Spleen (tissue), 11 donors: Measurements from ENCODE around the gene SIRPA. TPM values are rescaled to one million over a fixed set of nuclear protein-coding genes. Genes with fewer than 3 reads are reported as not detected.

Experiments used
- DNase-seq: peaks from one replicate; pipeline ENCODE4 v3.0.0-alpha.2; 2020
- H3K27ac ChIP-seq, 8 donors: fragments of 200-600 bp; sonication (generic) in 7 of 8; 1 replicate in 4 of 8; 2 replicates in 4 of 8; pipeline versions ENCODE4 v1.5.0 to v1.8.0; 2016 to 2021; ENCODE audit warnings: inconsistent platforms in 4 of 8, mild to moderate bottlenecking in 4 of 8, moderate library complexity in 1 of 8
- H3K27me3 ChIP-seq, 7 donors: fragments of 200-600 bp; sonication (generic) in 6 of 7; replicated peaks in 1 of 7; 1 replicate in 4 of 7; 2 replicates in 3 of 7; pipeline versions ENCODE4 v1.5.0 to v1.8.0; 2016 to 2021; ENCODE audit warnings: inconsistent platforms in 3 of 7, mild to moderate bottlenecking in 1 of 7
- H3K36me3 ChIP-seq, 6 donors: fragments of 200-600 bp; sonication (generic) in 5 of 6; 1 replicate in 4 of 6; 2 replicates in 2 of 6; pipeline versions ENCODE4 v1.5.0 to v1.8.0; 2016 to 2021; ENCODE audit warnings: inconsistent platforms in 2 of 6
- H3K4me1 ChIP-seq, 6 donors: fragments of 200-600 bp; sonication (generic) in 5 of 6; 1 replicate in 3 of 6; 2 replicates in 3 of 6; pipeline versions ENCODE4 v1.5.0 to v1.8.0; 2016 to 2021; ENCODE audit warnings: inconsistent platforms in 3 of 6
- H3K4me3 ChIP-seq, 8 donors: fragments of 200-600 bp; sonication (generic) in 7 of 8; 1 replicate in 4 of 8; 2 replicates in 4 of 8; pipeline versions ENCODE4 v1.5.0 to v1.8.0; 2016 to 2021; ENCODE audit warnings: inconsistent platforms in 4 of 8, mild to moderate bottlenecking in 4 of 8, moderate library complexity in 2 of 8
- H3K9me3 ChIP-seq, 8 donors: fragments of 200-600 bp; sonication (generic) in 7 of 8; 1 replicate in 4 of 8; 2 replicates in 4 of 8; pipeline versions ENCODE4 v1.5.0 to v1.8.0; 2016 to 2021; ENCODE audit warnings: inconsistent platforms in 4 of 8
- POLR2A ChIP-seq, 3 donors: fragments of 450-650 bp; IDR thresholded peaks; one replicate each; pipeline ENCODE4 v1.5.1; 2017; ENCODE audit warnings: antibody characterized with exemption in 3 of 3, mild to moderate bottlenecking in 1 of 3
- POLR2AphosphoS5 ChIP-seq, 3 donors: sonication (generic); formaldehyde crosslinking; IDR thresholded peaks; one replicate each; pipeline ENCODE4 v1.5.1; 2017; ENCODE audit warnings: antibody characterized with exemption in 3 of 3
- WGBS, 5 donors: extraction: QIAGEN DNeasy Blood & Tissue Kit in 3 of 5; methylation state at CpG; one replicate each; pipeline versions ENCODE4 v1.1.5 to v1.1.7; 2013 to 2018; 5-methylcytosine and 5-hydroxymethylcytosine counted together
- intact Hi-C: fragments of 100-400 bp; cut with DNase I; formaldehyde crosslinking; loops from one replicate; pipeline ENCODE4 v1.15.0; 2023; ENCODE audit warnings: low total_unique reads
- polyA plus RNA-seq, 3 donors: library from polyadenylated mRNA; stranded (reverse); fragments of 200-250 nt; gene quantifications; one replicate each; pipeline ENCODE4 v1.2.1, GENCODE V29; 2013
- total RNA-seq, 7 donors: library from RNA; depleted of rRNA in 3 of 7; stranded (reverse); fragments of >200 nt in 3 of 7; fragmentation: NEBNext Ultra II Directional in 4 of 7; extraction: Animal tissue kit (Norgen Biotek cat#: 25700) in 4 of 7; gene quantifications; one replicate each; pipeline versions ENCODE4 v1.1.0 to v1.2.1, GENCODE V29; 2016 to 2021
- TF ChIP-seq, protein P1 (sequence below), 11 experiments: fragments of 200-600 bp in 7 of 11; fragments of 450-650 bp in 4 of 11; sonication (generic) in 4 of 11; IDR thresholded peaks in 8 of 11; conservative IDR thresholded peaks in 3 of 11; 1 replicate in 7 of 11; 2 replicates in 4 of 11; pipeline versions ENCODE4 v1.4.0 to v1.8.0; 2016 to 2021; ENCODE audit warnings: antibody characterized with exemption in 11 of 11, inconsistent platforms in 4 of 11, mild to moderate bottlenecking in 1 of 11
- donor health status: healthy with polysubstance abuse.
- donor health status: DM: no; HTN: no; CAD: no; lungs with moderate emphysema.
- donor health status: DM: no; HTN: no; CAD: no.
- donor health status: Bipolar disorder and iron deficiency.
- donor health status: healthy.
- donor health status: DM: no; HTN: no; CAD: no.
- donor health status: DM: yes; HTN: yes; CAD: no.

The SIRPA gene
- total and polyA plus RNA-seq, 10 donors, result 9.8 to 104 (median 38.4) TPM

DNA sequence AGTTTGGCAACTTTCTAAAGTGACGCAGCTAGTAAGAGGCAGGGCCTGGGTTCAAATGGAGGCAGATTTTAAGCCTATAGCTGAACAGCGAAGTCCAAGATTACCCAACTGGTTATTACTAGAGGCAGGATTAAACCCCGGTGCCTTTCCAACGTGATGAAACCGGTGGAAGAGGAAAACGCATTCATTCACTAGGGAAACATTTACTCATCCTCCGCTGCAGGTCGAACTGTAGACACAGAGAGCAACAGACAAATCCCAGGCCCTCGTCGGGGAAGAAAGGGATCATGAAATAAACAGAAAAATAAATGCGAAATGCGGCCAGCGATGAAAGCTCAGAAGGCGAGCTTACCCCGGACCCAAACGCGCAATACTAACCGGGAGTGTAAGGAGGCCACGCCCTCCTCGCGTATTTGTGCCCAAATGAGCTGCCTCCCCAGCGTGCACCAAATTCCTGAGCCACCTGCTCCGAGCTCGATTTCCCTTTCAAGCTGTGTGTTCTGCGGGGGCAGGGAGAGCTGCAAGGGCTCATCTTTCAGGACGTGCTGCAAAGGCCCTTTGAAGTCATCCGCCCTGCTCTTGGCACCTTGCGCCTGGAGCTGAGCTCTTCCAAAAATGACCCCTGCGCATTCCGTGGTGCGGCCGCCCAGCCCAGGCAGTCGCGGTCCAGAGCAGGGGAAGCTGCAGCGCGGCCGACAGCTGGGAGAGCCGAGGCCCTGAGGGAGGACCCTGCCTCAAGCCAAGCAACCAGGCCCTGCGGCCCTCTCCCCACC lies 51.7 kb downstream of the SIRPA start:
- intact Hi-C loops, result no loop called here
- H3K4me3 ChIP-seq, result peak overlapping the region in 4 of 8 donors; percentile 3 to 53 (median 12)
- peak; percentile 84 for DNase-seq
- peaks cover 0 to 35% (median 4%) of the 10 kb centered on the region in 7 donors for H3K27me3 ChIP-seq
- WGBS, 5 donors, result 25 to 27% (median 26%) methylated on average over 30 to 39 of the region's 39 CpGs
- peak overlapping the region in 7 of 8 donors; percentile 16 to 92 (median 75) for H3K27ac ChIP-seq
- H3K36me3 ChIP-seq, result no peaks in the 10 kb centered on the region
- H3K4me1 ChIP-seq, result peaks cover 0 to 85% (median 48%) of the 10 kb centered on the region in 6 donors
- TF ChIP-seq POLR2AphosphoS5 (IDR thresholded peaks at IDR 0.05) (no peak), POLR2A (IDR thresholded peaks at IDR 0.05) (no peak)
- TF ChIP-seq, protein P1, sequence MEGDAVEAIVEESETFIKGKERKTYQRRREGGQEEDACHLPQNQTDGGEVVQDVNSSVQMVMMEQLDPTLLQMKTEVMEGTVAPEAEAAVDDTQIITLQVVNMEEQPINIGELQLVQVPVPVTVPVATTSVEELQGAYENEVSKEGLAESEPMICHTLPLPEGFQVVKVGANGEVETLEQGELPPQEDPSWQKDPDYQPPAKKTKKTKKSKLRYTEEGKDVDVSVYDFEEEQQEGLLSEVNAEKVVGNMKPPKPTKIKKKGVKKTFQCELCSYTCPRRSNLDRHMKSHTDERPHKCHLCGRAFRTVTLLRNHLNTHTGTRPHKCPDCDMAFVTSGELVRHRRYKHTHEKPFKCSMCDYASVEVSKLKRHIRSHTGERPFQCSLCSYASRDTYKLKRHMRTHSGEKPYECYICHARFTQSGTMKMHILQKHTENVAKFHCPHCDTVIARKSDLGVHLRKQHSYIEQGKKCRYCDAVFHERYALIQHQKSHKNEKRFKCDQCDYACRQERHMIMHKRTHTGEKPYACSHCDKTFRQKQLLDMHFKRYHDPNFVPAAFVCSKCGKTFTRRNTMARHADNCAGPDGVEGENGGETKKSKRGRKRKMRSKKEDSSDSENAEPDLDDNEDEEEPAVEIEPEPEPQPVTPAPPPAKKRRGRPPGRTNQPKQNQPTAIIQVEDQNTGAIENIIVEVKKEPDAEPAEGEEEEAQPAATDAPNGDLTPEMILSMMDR (IDR thresholded peaks at IDR 0.05 in 8 of 11, conservative IDR thresholded peaks at IDR 0.05 in 3 of 11), result no peak
- no peaks in the 10 kb centered on the region for H3K9me3 ChIP-seq

GRCh38 chr20:1947535-1947846 lies 52.3 kb downstream of the SIRPA start:
- peaks cover 0 to 35% (median 4%) of the 10 kb centered on the region in 7 donors for H3K27me3 ChIP-seq
- H3K27ac ChIP-seq, result peak overlapping the region in 4 of 8 donors; percentile 75 to 92 (median 88)
- no peaks in the 10 kb centered on the region for H3K36me3 ChIP-seq
- H3K4me3 ChIP-seq, result peak overlapping the region in 3 of 8 donors; percentile 3 to 53 (median 10)
- 71 to 74% (median 73%) methylated on average over 10 to 14 of the region's 14 CpGs for WGBS, 5 donors
- intact Hi-C loops, result no loop called here
- no peaks in the 10 kb centered on the region for H3K9me3 ChIP-seq
- TF ChIP-seq, protein P1 (IDR thresholded peaks at IDR 0.05 in 8 of 11, conservative IDR thresholded peaks at IDR 0.05 in 3 of 11), result no peak
- TF ChIP-seq POLR2AphosphoS5 (IDR thresholded peaks at IDR 0.05) (no peak), POLR2A (IDR thresholded peaks at IDR 0.05) (no peak)
- H3K4me1 ChIP-seq, result peaks cover 0 to 90% (median 53%) of the 10 kb centered on the region in 6 donors
- DNase-seq, result no peak

- H3K27me3 ChIP-seq, result peaks cover 0 to 28% (median 4%) of the 10 kb centered on the region in 7 donors
- H3K27ac ChIP-seq, result peak overlapping the region in 7 of 8 donors; percentile 29 to 67 (median 52)
- TF ChIP-seq POLR2A (IDR thresholded peaks at IDR 0.05) (no peak), POLR2AphosphoS5 (IDR thresholded peaks at IDR 0.05) (peak; percentile 23 to 78 (median 44))
- TF ChIP-seq, protein P1 (IDR thresholded peaks at IDR 0.05 in 8 of 11, conservative IDR thresholded peaks at IDR 0.05 in 3 of 11), result no peak
- no peak for DNase-seq
- WGBS, 5 donors, result 44 to 63% (median 56%) methylated on average over 2 of the region's 2 CpGs
- no peaks in the 10 kb centered on the region for H3K9me3 ChIP-seq
- peaks cover 0 to 97% (median 60%) of the 10 kb centered on the region in 6 donors for H3K4me1 ChIP-seq
- H3K36me3 ChIP-seq, result no peaks in the 10 kb centered on the region
- H3K4me3 ChIP-seq, result no peak overlapping the region
- intact Hi-C loops, result no loop called here
Observed at GRCh38 chr20:1949347-1950100, 54.3 kb downstream of the SIRPA start.

- Histone ChIP-seq H3K4me1 (peaks cover 0 to 99% (median 63%) of the 10 kb centered on the region in 6 donors), H3K9me3 (no peaks in the 10 kb centered on the region), H3K36me3 (no peaks in the 10 kb centered on the region), H3K4me3 (no peak overlapping the region), H3K27ac (peak overlapping the region in 4 of 8 donors; percentile 48 to 67 (median 60)), H3K27me3 (peaks cover 0 to 20% (median 4%) of the 10 kb centered on the region in 7 donors)
- intact Hi-C loops, result no loop called here
- WGBS, 5 donors, result 72 to 86% (median 81%) methylated on average over 7 of the region's 7 CpGs
- DNase-seq, result no peak
- TF ChIP-seq, protein P1 (IDR thresholded peaks at IDR 0.05 in 8 of 11, conservative IDR thresholded peaks at IDR 0.05 in 3 of 11), result no peak
- TF ChIP-seq POLR2A (IDR thresholded peaks at IDR 0.05) (no peak), POLR2AphosphoS5 (IDR thresholded peaks at IDR 0.05) (no peak)
Observed at GRCh38 chr20:1950836-1951235, 55.6 kb downstream of the SIRPA start.
